ENCODE results near the gene UBAC1.
"Not testable (repeated sequence)": the region's sequence is repeated elsewhere in the genome, so short reads cannot be mapped to it uniquely, and the experiment has no call there.

- TF ChIP-seq POLR2AphosphoS5, POLR2A (IDR thresholded peaks at IDR 0.05; ENCODE audit: low read depth, low read length): not testable (repeated sequence)
Measured at GRCh38 chr9:135951310-135951709, 9.9 kb downstream of the UBAC1 start.

All from GM12892 (cell line).